AG20443 (cell line): ENCODE results near the gene SLX4IP.

Experiments used
- DNase-seq: peaks from one replicate; pipeline ENCODE4 v3.0.0; 2012; ENCODE audit warnings: low spot score, mixed read lengths

The SLX4IP gene

DNA sequence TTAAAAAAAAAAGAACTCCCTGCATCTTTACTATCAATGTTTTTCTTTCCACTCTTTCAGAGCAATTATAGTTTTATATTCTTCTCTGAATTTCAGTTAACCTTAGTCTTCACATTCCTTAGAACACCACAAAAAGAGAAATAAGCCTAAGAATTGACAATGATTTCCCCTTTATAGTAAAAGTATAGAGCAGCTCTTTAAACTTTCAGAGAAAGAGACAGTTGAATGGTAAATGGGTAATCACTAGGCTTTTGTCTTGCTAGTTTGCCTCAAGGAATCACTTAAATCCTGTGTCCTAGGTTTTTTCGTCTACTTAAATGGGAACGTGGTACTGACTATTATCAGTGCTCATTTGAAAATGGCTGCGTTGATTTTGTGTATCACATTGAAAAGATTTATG, 31.8 kb downstream of the SLX4IP start:
- no peak for DNase-seq

DNA sequence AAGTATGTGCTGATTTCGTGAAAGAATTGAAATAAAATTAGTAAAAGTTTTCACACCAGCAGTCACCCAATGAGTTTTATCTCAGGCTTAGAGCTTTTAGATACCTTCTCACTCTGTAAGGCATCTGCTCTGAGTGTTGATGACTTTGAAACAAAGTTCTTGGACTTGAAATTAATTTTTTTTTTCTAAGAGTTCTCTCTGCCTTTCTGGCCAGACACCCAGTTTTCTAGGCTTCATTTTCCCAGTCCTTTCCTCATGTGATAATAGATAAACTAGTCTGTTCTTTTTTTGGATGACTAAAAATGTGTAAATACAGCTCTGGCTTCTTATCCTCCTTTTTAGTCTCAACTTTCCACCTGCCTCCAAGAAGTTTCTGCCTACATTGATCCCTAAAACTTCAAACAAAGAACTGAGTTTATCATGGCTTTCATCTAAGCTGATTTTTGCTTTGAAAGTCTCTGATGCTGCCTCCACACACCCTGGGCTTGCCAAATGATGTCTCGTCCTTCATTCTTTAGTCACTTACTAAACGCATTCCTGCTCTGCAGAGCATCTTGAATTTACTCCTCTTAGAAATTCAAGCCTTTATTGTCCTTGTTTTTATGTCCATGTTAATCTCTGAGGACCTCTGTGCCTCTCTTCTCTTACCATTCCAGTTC, 32.7 kb downstream of the SLX4IP start:
- DNase-seq: peak; percentile 23

DNA sequence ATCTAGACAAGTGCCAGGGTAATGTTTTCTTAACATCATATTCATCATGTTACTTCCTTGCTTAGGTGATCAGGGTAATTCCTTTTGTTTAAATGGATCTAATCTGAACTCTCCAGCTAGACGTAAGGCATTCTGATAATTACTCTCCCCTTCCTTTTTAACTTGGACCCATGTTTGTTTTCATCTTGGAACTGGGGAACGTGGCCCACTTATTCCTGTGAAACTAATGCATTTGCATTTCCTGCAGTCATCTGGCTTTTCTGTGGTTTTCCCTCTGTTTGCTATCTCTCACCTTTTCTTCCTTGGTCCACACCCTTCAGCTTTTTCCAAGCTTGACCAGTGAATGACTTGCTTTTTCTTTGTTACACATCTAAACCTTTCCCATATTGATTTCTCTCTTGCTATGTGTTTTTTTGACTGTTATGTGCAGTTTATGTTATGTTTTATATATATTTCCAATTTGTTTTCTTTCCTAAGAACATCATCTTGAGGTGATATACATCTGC, 33.3 kb downstream of the SLX4IP start:
- DNase-seq: no peak

DNA sequence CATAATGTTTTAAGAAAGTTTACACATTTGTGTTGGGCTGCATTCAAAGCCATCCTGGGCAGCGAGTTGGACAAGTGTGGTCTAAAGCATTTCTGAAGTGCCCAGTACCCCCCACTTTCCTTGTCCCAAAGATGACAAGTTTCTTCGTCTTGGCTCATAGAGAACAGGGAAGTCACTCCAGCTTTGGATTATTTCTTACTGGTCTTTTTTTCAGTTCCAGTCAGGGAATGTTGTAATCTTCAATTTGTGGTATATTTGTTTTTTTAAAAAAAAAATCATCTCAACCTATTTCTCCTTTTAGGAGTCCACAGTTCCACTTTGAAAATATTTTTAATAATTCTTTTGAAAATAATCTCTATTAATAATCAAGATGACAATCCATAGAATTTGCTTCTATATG, 34.0 kb downstream of the SLX4IP start:
- DNase-seq: no peak

DNA sequence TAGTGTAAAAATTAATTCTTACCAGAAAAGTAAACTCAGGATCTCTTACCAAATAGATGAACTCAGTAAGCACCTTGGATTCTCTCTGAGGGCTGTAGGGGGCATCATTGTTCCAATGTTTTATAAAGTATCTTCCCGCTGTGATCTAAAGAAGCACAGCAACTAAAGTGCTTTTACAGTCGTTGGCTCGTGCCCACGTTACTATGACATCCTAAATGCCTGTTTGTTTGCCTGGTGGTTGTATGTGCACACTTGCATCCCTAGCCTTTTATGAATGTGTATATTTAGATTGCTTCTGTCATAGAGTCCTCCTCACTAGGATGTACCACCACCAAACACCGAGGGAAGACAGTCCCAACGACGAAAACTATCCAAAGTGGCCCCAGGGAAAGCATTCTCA, 34.5 kb downstream of the SLX4IP start:
- peak; percentile 73 for DNase-seq

DNA sequence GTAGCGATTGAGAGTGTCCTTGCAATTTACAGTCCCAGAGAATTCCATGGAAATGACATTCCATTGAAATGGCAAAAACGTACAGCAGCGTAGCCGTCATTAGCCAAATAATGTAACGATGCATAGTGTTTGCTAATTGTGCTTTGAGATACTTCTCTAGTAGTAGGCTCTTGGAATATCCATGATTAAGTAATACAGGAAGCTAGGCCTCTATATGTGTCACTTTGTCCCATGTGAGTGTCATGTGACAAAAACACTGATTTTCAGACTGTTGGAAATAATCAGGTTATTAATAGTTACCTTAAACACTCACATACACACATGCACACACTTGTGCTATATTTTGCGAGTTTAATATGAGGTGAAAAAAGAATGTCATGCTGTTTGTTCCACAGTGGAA, 35.2 kb downstream of the SLX4IP start:
- DNase-seq: no peak

DNA sequence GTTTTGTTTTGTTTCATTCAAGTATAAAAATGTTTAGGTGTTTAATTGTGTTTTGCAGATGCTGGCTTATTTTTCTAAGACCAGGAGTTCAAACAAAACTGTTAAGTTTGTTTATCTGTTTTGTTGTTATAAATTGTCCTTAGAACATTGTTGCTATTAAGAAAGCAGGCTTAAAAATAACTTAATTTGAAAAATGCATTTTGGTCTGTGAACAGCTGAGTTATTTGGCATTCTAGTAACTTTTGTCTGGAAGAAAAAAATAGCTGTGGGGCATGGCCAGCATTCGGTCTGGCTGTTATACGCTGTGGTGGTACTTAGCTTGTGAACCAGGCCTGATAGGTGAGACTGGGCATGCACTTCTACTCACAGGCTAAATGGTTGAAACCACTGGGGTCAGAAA, 37.8 kb downstream of the SLX4IP start:
- no peak for DNase-seq

DNA sequence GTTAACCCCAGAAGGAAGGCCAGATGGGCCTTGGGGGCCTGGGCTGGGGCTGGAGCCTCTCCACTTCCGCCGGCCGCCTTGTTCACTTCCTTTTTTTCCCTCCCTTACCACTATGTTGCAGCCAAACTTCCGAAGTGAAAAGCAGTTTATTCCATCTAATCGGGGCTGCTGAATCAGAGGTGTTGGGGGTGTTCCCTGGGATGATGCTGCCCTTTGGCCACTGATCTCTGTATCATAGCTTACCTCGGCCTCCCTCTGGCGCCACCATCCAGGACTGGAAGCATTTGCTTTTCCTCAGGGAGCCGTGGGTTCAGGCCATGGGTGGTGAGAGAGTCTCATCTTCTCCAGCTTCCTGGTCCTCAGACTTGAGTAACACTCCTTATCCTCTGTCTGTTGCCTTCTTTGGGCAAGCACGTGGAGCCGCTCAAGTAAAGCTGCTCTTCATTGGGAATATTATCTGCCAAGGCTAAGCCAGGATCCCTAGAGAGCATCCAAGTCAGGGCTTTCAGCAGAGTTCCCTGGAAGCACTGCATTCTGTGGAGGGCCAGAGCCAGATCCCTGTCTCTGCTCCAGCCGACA, 39.6 kb downstream of the SLX4IP start:
- DNase-seq: no peak

DNA sequence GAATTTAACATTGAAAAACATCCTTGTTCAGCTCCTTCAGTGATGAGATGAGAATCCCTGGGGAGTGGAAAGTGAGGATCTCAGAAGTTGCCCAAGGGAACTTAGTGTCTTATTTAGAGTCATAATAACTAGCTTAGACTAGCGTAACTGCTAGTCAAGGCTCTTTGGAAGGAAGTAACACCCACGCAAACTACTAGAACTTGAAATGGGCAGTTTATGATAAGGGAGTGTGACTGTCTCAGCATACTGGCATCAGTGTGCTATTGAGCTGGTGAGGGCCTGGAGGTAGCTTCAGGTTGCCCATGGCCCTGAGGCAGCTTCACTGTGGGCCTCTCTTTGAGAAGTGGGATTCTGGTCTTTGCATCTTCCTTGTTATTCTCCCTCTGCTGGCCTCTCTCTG, 40.1 kb downstream of the SLX4IP start:
- DNase-seq: no peak

DNA sequence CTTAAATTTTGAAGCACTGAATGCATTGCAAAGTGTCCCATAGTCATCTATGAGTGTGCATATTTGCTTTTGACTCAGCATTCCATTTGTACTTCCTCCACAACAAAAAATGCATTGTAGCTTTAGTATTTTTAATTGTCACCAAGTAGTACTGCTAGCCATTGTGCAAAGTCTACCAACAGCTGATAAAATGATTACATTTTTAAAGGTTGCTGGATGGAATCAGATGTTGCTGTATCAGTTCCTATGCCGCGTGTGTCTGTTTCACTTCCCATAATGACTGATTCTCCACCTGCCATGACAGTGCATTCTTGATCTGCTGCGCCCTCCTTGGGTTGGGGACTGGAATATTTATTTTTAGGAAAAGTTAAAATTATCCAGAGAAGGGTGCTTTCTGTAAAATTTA, 41.2 kb downstream of the SLX4IP start:
- peak; percentile 19 for DNase-seq

DNA sequence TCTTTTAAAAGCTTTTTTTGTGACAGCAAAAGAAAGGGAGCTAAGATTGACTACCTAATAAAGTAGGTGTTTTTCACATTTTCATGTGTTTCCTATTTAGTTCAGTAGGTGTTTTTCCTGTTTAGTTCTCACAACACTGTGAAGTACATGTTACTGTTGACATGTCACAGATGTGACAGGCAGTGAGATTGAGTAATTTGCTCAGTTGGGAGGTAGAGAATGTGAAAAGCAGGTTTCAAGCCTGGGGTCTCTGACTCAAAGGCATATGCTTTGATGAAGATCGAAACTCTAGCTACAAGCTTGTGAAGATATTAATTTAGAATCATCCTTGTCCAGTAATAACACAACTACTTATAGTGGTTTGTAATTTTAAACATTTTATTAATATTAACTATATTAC, 43.1 kb downstream of the SLX4IP start:
- DNase-seq: no peak

DNA sequence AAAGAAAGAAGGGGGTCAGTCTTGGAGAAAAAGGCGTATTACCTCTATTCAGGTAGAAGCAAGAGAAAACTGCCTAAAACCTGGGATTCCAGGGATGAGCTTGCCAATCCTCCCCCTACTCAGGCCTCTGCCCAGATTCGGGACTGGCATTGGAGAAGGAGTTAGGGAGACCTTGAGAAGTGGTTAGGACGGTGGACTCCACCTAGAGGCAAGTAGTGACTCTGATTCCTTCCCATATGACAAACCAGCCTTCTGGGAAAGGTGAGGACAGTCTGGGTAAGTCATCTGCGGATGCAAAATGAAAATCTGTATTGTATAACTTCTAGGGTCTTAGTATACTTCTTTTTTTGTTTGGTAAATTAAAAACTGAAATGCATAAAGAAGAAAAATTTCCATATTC, 43.8 kb downstream of the SLX4IP start:
- DNase-seq: no peak

DNA sequence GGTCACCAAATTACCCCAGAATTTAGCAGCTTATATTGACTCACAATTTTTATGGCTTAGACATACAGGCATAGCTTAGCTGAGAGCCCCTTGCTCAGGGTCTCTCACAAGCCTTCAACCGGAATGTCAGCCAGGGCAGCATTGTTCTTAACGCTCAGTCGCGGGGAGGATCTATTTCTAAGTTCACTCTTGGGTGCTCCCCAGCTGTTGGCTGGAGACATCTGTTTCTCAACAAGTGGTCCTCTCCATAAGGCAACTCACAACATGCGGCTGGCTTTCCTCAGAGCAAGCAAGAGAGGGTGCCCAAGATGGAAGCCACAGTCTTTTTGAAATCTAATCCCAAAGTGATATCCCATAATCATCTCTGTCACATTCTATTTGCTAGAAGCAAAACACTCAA, 46.6 kb downstream of the SLX4IP start:
- no peak for DNase-seq

DNA sequence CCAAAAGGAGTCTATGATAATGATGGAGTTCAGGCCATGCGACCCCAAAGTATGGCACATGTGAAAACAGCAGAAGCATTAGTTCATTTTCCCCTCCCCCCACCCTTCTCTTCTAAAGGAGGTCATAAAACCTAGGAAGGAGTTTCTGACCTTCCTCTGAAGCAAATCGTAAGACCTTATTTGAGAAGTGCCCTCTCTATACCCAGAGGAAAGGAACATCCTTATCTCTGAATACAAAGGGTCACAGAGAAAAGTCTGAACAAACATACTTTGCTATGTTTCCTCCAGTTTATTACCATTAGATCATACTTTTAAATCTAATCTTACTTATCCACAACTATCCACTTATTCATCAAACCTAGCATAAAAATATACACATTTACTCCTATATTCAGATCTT, 48.6 kb downstream of the SLX4IP start:
- DNase-seq: no peak

DNA sequence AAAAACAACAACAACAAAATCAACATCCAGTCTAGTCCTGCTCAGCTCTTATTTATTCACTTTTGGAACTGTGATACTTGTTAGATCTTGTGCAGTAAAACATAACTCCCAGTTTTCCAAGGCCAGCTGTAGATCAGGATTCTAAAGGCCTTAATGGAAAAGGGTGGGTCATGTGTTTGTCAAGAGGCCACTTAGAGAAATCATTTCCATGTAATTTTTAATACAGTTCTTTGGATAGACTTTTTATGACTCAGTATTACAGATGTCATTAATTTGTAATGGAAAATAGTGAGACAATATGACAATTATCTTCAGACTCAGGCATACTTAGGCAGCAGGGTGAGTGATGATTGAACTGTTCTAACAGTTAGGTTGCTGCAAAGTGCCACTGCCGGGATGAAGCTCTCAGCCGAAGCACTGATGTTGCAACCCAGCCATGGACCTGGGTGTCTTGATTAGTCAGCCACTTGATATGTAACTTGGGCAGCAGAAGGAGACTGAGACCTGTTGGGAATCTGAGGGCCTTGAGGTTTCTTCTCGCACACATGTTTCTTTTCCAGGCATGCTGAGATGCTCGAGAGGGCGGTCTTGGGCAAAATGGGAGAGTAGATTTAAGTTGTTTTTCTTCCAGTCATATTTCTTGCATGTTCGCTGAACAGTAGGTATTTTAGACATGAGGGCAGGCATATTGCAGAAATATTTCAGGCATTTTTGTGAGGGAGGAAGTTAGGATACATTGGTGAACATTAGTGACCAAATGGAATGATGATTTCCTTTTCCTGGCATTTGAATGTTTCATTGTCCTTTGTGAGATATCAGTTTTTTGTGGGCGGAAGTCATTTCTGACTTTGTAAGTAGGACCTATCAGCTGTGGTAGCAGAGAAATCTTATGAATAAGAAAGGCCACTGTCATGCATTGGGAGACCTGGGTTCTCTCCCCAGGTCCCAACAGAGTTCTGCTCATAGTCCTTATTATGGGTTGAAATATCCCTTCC, 52.3 kb downstream of the SLX4IP start:
- DNase-seq: peak; percentile 45

DNA sequence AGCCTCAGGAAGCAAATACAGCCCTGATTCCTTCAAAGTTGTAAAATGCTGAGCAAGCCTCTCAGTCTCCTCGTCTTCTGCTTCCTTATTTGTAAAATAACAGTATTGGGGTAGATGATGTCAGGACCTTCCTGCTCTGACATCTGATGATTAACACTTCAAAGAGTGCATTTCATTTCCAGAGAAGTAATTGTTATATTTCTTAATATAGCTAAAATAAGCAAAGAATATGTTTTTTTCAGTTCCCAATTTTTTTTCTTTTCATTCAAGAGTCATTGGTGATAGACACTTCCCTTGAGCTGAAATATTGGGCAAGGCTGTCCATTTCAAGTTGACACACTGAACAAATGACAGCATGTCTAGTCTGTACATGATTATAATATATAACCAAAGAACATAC, 53.4 kb downstream of the SLX4IP start:
- no peak for DNase-seq

DNA sequence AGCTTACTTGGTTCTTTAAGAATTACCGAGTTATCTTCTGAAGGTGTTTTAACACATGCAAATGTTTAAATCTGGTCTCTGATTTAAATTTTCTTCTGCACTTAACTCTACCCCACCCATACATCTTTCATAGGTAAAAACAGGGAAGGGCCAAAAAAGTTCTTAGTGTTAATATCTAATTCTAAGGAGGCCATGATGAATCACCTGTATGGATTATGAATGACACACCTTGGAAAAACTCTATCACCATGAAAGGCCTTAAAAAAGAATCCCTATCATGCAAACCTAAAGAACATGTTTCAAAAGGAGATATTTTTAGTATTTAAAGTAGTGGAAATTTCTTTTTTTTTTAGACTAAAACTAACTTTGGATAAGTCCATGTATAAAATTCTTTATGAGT, 54.7 kb downstream of the SLX4IP start:
- DNase-seq: no peak

DNA sequence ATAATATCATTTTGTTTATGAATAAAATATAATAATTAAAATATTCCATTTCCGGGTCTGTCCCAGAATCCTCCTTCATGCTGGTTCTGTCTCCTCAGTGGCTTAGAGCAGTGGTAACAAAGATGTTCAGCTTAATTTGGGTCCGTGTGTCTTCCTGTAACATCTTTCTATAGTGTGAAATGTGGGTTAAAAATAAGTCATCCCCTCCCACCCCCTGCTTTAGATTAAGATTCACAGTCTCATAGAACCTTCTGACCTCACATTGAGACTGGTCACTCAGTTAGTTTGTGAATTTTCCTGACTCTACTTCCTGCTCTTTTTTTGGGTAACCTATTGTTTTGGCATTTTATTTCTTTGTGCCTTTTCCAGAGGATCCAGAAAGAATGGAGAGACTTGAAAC, 55.2 kb downstream of the SLX4IP start:
- DNase-seq: no peak

DNA sequence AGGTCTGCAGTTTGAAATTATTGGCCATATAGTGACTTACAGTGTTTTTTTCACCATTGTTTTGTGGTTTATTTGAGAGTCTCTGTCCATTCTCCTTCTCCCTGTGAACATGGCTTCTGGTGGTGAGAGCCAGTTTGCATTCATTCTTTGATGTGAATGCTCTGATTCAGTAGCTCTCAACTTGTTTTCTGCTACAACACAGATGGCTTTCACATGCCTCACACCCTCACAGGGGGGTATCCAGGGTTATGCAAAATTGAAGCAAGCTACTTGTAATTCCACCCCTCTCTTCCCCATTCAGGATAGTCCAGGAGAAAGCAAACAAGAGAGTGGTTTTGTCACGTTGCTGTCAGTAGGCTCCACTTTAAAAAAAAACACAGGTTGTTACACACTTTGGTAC, 55.6 kb downstream of the SLX4IP start:
- DNase-seq: no peak

DNA sequence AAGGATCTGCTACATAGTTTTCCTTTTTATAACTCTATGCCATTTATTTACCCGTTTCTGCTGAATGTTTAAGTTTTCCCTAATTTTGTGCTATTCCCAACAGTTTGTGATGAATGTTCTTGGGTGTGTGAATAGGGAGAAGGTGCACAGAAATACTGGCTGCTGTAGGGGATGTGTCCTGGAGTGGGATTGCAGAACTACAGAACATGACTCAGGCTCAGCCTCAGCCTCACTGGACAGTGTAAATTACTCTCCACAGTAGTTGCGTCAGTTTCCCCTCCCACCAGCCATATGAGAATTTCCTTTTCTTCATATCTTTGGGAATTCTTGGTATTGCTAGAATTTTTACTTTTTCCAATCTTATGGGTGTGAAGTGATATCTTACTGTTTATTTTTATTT, 57.0 kb downstream of the SLX4IP start:
- peak; percentile 36 for DNase-seq

DNA sequence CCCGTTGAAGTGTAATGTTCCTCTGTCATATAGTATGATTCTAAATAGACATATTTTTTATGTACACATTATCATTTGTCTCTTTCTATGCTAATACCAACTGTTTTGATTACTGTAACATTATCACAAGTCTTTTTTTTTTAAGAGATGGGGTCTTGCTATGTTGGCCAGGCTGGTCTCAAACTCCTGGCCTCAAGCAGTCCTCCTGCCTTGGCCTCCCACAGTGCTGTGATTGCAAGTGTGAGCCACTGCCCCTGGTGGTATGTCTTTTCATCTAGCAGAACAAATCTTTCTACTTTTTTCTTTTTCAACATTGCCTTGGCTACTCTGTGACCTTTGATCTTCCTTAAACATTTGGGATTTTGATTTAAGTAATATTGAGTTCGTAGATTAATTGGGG, 57.7 kb downstream of the SLX4IP start:
- no peak for DNase-seq

DNA sequence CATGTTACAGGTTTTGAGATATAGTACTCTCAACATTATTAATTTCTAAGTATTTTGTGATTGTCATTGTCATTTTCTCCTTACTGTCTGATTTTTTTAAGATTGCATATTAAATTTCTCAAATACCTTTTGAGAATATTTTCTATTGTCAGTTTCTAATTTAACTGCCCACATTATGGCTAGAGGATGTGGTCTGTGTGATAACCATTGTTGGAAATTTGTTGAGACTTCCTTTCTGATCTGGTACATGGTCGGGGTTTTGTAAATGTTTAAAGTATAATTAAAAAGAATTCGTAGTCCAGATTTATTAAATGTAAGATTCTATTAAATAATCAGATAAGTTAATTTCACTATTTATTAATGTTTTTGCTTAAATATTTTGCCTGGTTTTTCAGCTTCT, 60.1 kb downstream of the SLX4IP start:
- no peak for DNase-seq

DNA sequence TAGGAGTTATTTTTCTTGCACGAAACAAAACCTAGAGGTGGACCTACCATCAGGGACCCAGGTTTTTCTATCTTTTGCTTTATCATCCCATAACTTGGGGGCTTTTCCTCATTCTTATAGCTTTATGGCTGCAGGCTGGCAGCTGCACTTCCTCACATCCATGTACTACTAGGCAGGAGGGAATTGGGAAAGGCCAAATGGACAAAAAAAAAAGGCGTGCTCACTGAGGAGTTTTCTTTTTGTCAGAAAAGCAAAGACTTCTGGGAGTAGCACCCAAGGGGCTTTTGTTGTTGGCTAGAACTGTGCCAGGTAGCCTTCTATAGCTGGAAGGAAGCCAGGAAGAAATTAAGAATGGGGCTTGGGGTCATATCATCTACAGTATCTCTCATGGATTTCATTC, 61.4 kb downstream of the SLX4IP start:
- DNase-seq: no peak
